Measurements from ENCODE around the gene SIM2. TPM values are rescaled to one million over a fixed set of nuclear protein-coding genes. Genes with fewer than 3 reads are reported as not detected.

Gene SIM2
- total and polyA plus RNA-seq, 2 of the 13 experiments (the other 11 are each of a cell fraction or from before 2014, with no cell fraction given) = 0.36 to 0.53 TPM

GRCh38 chr21:36661511-36662309 is 37.2 kb upstream of the SIM2 start (continued):
- TF ChIP-seq KLF13 (CRISPR knock-in tag; IDR thresholded peaks at IDR 0.05) (no peak), KDM4B (CRISPR knock-in tag; IDR thresholded peaks at IDR 0.05) (no peak), RFX3 (CRISPR knock-in tag; IDR thresholded peaks at IDR 0.05) (no peak), SMAD3 (CRISPR knock-in tag; IDR thresholded peaks at IDR 0.05) (0 out of 2 replicates have a peak, but pooled peaks have one; percentile 25), HNRNPL (IDR thresholded peaks at IDR 0.05; ENCODE audit: low read depth, low read length) (no peak), CENPBD1 (CRISPR knock-in tag; IDR thresholded peaks at IDR 0.05; ENCODE audit: borderline replicate concordance, low read depth) (no peak), ZMYM4 (CRISPR knock-in tag; IDR thresholded peaks at IDR 0.05) (no peak; the same call in 1 of the 2 replicates), USF2 (IDR thresholded peaks at IDR 0.05; ENCODE audit: low read depth, low read length) (no peak), USF2 (CRISPR knock-in tag; IDR thresholded peaks at IDR 0.05; ENCODE audit: borderline replicate concordance) (no peak), ATF3 (CRISPR knock-in tag; IDR thresholded peaks at IDR 0.05) (no peak), CAMTA2 (CRISPR knock-in tag; IDR thresholded peaks at IDR 0.05; ENCODE audit: borderline replicate concordance) (no peak), FOSL1 (CRISPR knock-in tag; IDR thresholded peaks at IDR 0.05; ENCODE audit: borderline replicate concordance) (no peak), ZFP1 (CRISPR knock-in tag; IDR thresholded peaks at IDR 0.05) (no peak), ZC3H13 (CRISPR knock-in tag; IDR thresholded peaks at IDR 0.05) (no peak), NFIC (IDR thresholded peaks at IDR 0.05; ENCODE audit: low read length) (peak; percentile 63; the same call in 1 of the 2 replicates), ZNF598 (CRISPR knock-in tag; IDR thresholded peaks at IDR 0.05; ENCODE audit: borderline replicate concordance) (no peak), ZNF382 (CRISPR knock-in tag; IDR thresholded peaks at IDR 0.05; ENCODE audit: borderline replicate concordance) (no peak), MXD4 (CRISPR knock-in tag; IDR thresholded peaks at IDR 0.05) (no peak), RORA (CRISPR knock-in tag; IDR thresholded peaks at IDR 0.05) (no peak), CEBPG (CRISPR knock-in tag; IDR thresholded peaks at IDR 0.05) (peak; percentile 53; the same call in 1 of the 2 replicates)
- TF ChIP-seq, protein P1, sequence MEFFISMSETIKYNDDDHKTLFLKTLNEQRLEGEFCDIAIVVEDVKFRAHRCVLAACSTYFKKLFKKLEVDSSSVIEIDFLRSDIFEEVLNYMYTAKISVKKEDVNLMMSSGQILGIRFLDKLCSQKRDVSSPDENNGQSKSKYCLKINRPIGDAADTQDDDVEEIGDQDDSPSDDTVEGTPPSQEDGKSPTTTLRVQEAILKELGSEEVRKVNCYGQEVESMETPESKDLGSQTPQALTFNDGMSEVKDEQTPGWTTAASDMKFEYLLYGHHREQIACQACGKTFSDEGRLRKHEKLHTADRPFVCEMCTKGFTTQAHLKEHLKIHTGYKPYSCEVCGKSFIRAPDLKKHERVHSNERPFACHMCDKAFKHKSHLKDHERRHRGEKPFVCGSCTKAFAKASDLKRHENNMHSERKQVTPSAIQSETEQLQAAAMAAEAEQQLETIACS (CRISPR knock-in tag; IDR thresholded peaks at IDR 0.05) = no peak
- TF ChIP-seq, protein P2, sequence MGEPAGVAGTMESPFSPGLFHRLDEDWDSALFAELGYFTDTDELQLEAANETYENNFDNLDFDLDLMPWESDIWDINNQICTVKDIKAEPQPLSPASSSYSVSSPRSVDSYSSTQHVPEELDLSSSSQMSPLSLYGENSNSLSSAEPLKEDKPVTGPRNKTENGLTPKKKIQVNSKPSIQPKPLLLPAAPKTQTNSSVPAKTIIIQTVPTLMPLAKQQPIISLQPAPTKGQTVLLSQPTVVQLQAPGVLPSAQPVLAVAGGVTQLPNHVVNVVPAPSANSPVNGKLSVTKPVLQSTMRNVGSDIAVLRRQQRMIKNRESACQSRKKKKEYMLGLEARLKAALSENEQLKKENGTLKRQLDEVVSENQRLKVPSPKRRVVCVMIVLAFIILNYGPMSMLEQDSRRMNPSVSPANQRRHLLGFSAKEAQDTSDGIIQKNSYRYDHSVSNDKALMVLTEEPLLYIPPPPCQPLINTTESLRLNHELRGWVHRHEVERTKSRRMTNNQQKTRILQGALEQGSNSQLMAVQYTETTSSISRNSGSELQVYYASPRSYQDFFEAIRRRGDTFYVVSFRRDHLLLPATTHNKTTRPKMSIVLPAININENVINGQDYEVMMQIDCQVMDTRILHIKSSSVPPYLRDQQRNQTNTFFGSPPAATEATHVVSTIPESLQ (CRISPR knock-in tag; conservative IDR thresholded peaks at IDR 0.05) = no peak
- TF ChIP-seq, protein P3, sequence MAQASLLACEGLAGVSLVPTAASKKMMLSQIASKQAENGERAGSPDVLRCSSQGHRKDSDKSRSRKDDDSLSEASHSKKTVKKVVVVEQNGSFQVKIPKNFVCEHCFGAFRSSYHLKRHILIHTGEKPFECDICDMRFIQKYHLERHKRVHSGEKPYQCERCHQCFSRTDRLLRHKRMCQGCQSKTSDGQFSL (CRISPR knock-in tag; IDR thresholded peaks at IDR 0.05) = no peak

All from HepG2 (cell line).